Motor neuron (in vitro differentiated cells): ENCODE results near the gene DPF3. TPM values are rescaled to one million over a fixed set of nuclear protein-coding genes. Genes with fewer than 3 reads are reported as not detected.

Source experiments
- ATAC-seq, 8 experiments: fragments of 200-7000 bp; cut with Tn5 transposase; replicated peaks in 6 of 8; 2 replicates each; pipeline ENCODE4 v1.8.0; 2021; ENCODE audit warnings: mild to moderate bottlenecking in 8 of 8, moderate library complexity in 8 of 8
- H3K27ac ChIP-seq, 2 donors: fragments of 250-450 bp; sonication (Bioruptor Pico); 2 replicates each; pipeline ENCODE4 v1.9.0; 2021; ENCODE audit warnings: antibody characterized with exemption in 2 of 2, mild to moderate bottlenecking in 2 of 2, moderate library complexity in 1 of 2
- H3K4me1 ChIP-seq, 2 donors: fragments of 250-450 bp; sonication (Bioruptor Pico); replicated peaks in 1 of 2; 2 replicates each; pipeline ENCODE4 v1.6.1; 2021; ENCODE audit warnings: antibody characterized with exemption in 2 of 2, mild to moderate bottlenecking in 2 of 2, moderate library complexity in 1 of 2
- H3K4me3 ChIP-seq, 5 donors: fragments of 250-450 bp; sonication (Bioruptor Pico); 2 replicates each; pipeline ENCODE4 v1.9.0; 2021; ENCODE audit warnings: antibody characterized with exemption in 5 of 5, mild to moderate bottlenecking in 5 of 5, moderate library complexity in 4 of 5
- WGBS, 10 experiments: fragments of 450-650 bp; shearing (Covaris generic); methylation state at CpG; one replicate each; pipeline ENCODE4 v1.0.0; 2022; 5-methylcytosine and 5-hydroxymethylcytosine counted together
- in situ Hi-C, 9 experiments: fragments of 400-800 bp; cut with MboI; loops; one replicate each; pipeline ENCODE4 v1.15.0; 2021; ENCODE audit warnings: low sequenced_read_pairs in 9 of 9, low pct_unique_long_range_greater_than_20kb in 2 of 9; ENCODE audit not compliant: unreplicated experiment in 9 of 9
- total RNA-seq, 8 experiments: library from RNA; unstranded; fragments of 300-600 nt; gene quantifications; 2 replicates each; pipeline versions ENCODE4 v1.2.3 to v1.2.4, GENCODE V29; 2022

Gene DPF3
- total RNA-seq, 8 experiments from 2014 or later, result 5.0 to 10.8 (median 8.6) TPM

GRCh38 chr14:72902801-72903530, 9.1 kb upstream of the DPF3 start:
- no peak overlapping the region for H3K27ac ChIP-seq
- 29 to 95% (median 87%) methylated on average over 2 to 5 of the region's 5 CpGs; no CpG with 5 or more reads in 1 of the 10 experiments for WGBS, 10 experiments
- no peak for ATAC-seq
- H3K4me1 ChIP-seq, result no peaks in the 10 kb centered on the region
- in situ Hi-C loops, result loop anchor here in 3 of 9 experiments (10.0 to 25.0 kb wide), 2 partner anchors 388 to 391 kb away; no protein-coding TSS in a partner anchor
- no peak overlapping the region for H3K4me3 ChIP-seq

- WGBS, 10 experiments, result 79 to 100% (median 93%) methylated on average over 1 to 3 of the region's 3 CpGs; no CpG with 5 or more reads in 3 of the 10 experiments
- Histone ChIP-seq H3K27ac (no peak overlapping the region), H3K4me1 (no peaks in the 10 kb centered on the region), H3K4me3 (no peak overlapping the region)
- in situ Hi-C loops, result loop anchor here in 3 of 9 experiments (10.0 to 25.0 kb wide), 2 partner anchors 387 to 389 kb away; no protein-coding TSS in a partner anchor
- ATAC-seq, result no peak
Observed at GRCh38 chr14:72901361-72901760, 7.5 kb upstream of the DPF3 start.

GRCh38 chr14:72898448-72898847, 4.5 kb upstream of the DPF3 start:
- Histone ChIP-seq H3K4me3 (no peak overlapping the region), H3K4me1 (no peaks in the 10 kb centered on the region), H3K27ac (no peak overlapping the region)
- no peak for ATAC-seq
- WGBS, 10 experiments, result 0 to 100% (median 67%) methylated on average over 1 to 3 of the region's 3 CpGs; no CpG with 5 or more reads in 3 of the 10 experiments
- in situ Hi-C loops, result loop anchor here in 3 of 9 experiments (10.0 to 25.0 kb wide), 2 partner anchors 384 to 386 kb away; no protein-coding TSS in a partner anchor

GRCh38 chr14:72894623-72895378, 900 bp upstream of the DPF3 start:
- no peak overlapping the region for H3K27ac ChIP-seq
- peaks cover 12% of the 10 kb centered on the region in 2 donors for H3K4me1 ChIP-seq
- peak; percentile 8 to 26 (median 20) for ATAC-seq
- in situ Hi-C loops, result loop anchor here in 3 of 9 experiments (10.0 to 25.0 kb wide), 2 partner anchors 380 to 382 kb away; no protein-coding TSS in a partner anchor
- peak overlapping the region; percentile 51 to 76 (median 60) for H3K4me3 ChIP-seq
- WGBS, 10 experiments, result 0 to 15% (median 3%) methylated on average over 1 to 18 of the region's 25 CpGs; no CpG with 5 or more reads in 1 of the 10 experiments

GRCh38 chr14:72894323-72894622, 372 bp upstream of the DPF3 start:
- H3K4me1 ChIP-seq, result peaks cover 12 to 14% of the 10 kb centered on the region in 2 donors
- in situ Hi-C loops, result loop anchor here in 3 of 9 experiments (10.0 to 25.0 kb wide), 2 partner anchors 379 to 382 kb away; no protein-coding TSS in a partner anchor
- H3K4me3 ChIP-seq, result peak overlapping the region; percentile 51 to 76 (median 60)
- no peak overlapping the region for H3K27ac ChIP-seq
- no peak for ATAC-seq
- 0 to 10% (median 1%) methylated on average over 2 to 8 of the region's 11 CpGs; no CpG with 5 or more reads in 2 of the 10 experiments for WGBS, 10 experiments

- H3K4me3 ChIP-seq, result peak overlapping the region; percentile 51 to 76 (median 60)
- no peak overlapping the region for H3K27ac ChIP-seq
- WGBS, 10 experiments, result 0% methylated on average over 2 to 8 of the region's 68 CpGs; no CpG with 5 or more reads in 7 of the 10 experiments
- peaks cover 15 to 26% of the 10 kb centered on the region in 2 donors for H3K4me1 ChIP-seq
- in situ Hi-C loops, result loop anchor here in 3 of 9 experiments (10.0 to 25.0 kb wide), 2 partner anchors 378 to 381 kb away; no protein-coding TSS in a partner anchor
- ATAC-seq, result peak; percentile 4 to 26 (median 12)
Observed at GRCh38 chr14:72892879-72893635, 844 bp downstream of the DPF3 start.

GRCh38 chr14:72892103-72892878, 1.6 kb downstream of the DPF3 start:
- Histone ChIP-seq H3K27ac (no peak overlapping the region), H3K4me3 (peak overlapping the region; percentile 51 to 76 (median 60)), H3K4me1 (peaks cover 15 to 26% of the 10 kb centered on the region in 2 donors)
- in situ Hi-C loops, result loop anchor here in 3 of 9 experiments (10.0 to 25.0 kb wide), 2 partner anchors 377 to 380 kb away; no protein-coding TSS in a partner anchor
- ATAC-seq, result peak; percentile 2 to 8 (median 5)
- WGBS, 10 experiments, result 0 to 3% (median 0%) methylated on average over 1 to 28 of the region's 47 CpGs; no CpG with 5 or more reads in 1 of the 10 experiments

GRCh38 chr14:72891666-72892102, 2.2 kb downstream of the DPF3 start:
- in situ Hi-C loops, result loop anchor here in 3 of 9 experiments (10.0 to 25.0 kb wide), 2 partner anchors 377 to 379 kb away; no protein-coding TSS in a partner anchor
- Histone ChIP-seq H3K4me3 (peak overlapping the region; percentile 51 to 76 (median 60)), H3K4me1 (peaks cover 15 to 26% of the 10 kb centered on the region in 2 donors), H3K27ac (no peak overlapping the region)
- WGBS, 10 experiments, result 0% methylated on average over 1 to 8 of the region's 14 CpGs; no CpG with 5 or more reads in 3 of the 10 experiments
- ATAC-seq, result peak in 1 of 8 experiments; percentile 1

GRCh38 chr14:72889366-72889765, 4.5 kb downstream of the DPF3 start:
- H3K27ac ChIP-seq, result no peak overlapping the region
- ATAC-seq, result no peak
- 17 to 100% (median 47%) methylated on average over 1 to 5 of the region's 5 CpGs; no CpG with 5 or more reads in 2 of the 10 experiments for WGBS, 10 experiments
- in situ Hi-C loops, result loop anchor here in 2 of 9 experiments (25.0 kb wide), 1 partner anchor 377 kb away; no protein-coding TSS in a partner anchor
- peaks cover 15 to 26% of the 10 kb centered on the region in 2 donors for H3K4me1 ChIP-seq
- no peak overlapping the region for H3K4me3 ChIP-seq

GRCh38 chr14:72888636-72889201, 5.2 kb downstream of the DPF3 start:
- 23 to 100% (median 72%) methylated on average over 1 to 2 of the region's 2 CpGs for WGBS, 10 experiments
- Histone ChIP-seq H3K27ac (no peak overlapping the region), H3K4me1 (peaks cover 15 to 29% of the 10 kb centered on the region in 2 donors), H3K4me3 (no peak overlapping the region)
- ATAC-seq, result no peak
- in situ Hi-C loops, result loop anchor here in 2 of 9 experiments (25.0 kb wide), 1 partner anchor 376 kb away; no protein-coding TSS in a partner anchor

- H3K4me1 ChIP-seq, result peaks cover 15 to 30% of the 10 kb centered on the region in 2 donors
- ATAC-seq, result no peak
- in situ Hi-C loops, result loop anchor here in 2 of 9 experiments (25.0 kb wide), 1 partner anchor 376 kb away; no protein-coding TSS in a partner anchor
- H3K4me3 ChIP-seq, result no peak overlapping the region
- 17 to 67% (median 28%) methylated on average over 1 to 2 of the region's 2 CpGs; no CpG with 5 or more reads in 1 of the 10 experiments for WGBS, 10 experiments
- H3K27ac ChIP-seq, result no peak overlapping the region
Observed at GRCh38 chr14:72888192-72888591, 5.7 kb downstream of the DPF3 start.
